GM19240 (cell line): Measurements from ENCODE around the gene TIFAB.
"Not testable (repeated sequence)": the region's sequence is repeated elsewhere in the genome, so short reads cannot be mapped to it uniquely, and the experiment has no call there.

ENCODE experiments used
- DNase-seq: peaks from one replicate; pipeline ENCODE4 v3.0.0; 2011; ENCODE audit warnings: low spot score; ENCODE audit not compliant: insufficient read length

Gene TIFAB

GRCh38 chr5:135452321-135453030, at the start of gene TIFAB:
TIFAB (minus strand) TSS chr5:135452351; CDS start chr5:135449939, 2,412 bp downstream.
- DNase-seq, result no peak

DNA sequence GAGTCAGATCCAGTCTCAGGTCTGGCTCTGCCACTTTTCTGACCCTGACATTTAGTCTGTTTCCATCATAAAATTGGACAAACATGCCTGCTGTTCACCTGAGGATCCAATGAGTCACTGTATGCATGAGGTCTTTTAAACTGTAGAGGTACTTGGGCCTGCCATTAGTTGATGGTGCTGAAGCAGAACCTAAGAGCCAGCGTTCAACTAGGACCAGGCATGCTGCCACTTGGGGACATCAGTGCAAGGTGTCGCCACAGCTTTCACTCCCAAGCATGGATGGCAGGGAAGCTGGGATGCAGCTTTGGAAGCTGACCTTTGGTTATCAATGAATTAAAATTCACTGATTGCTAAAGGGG, 46.5 kb upstream of the TIFAB start:
- no peak for DNase-seq

DNA sequence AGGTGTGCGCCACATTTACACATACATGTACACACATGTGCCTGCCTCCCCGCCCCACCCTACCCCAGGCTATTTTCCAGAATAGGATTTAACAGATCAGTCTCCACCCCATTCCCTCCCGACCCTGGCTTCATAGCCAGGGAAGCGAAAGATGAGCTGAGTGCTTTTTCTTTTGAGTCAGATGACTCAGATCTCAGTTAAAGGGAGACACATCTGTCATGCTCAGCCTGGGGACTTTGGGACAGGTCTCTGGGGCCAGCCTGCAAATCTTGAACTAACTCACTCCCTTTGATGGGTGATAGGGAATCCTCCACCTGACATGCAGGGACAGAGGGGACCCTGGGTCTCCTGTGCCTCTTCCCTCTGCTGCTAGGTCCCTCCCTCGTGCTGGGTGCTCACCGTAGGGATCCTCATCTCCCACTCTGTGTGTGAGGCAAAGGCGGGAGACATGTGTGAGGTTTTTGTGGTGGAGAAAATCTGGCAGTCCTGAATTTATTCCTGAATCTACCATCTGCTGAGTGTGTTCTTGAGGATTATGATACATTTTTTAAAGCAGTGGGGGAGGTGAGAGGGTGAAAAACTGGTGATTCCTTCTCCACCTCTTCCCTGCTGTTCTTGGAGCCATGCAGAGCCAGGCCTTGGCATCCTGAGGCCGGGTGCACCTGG, 46.0 kb upstream of the TIFAB start:
- DNase-seq, result no peak

GRCh38 chr5:135495531-135495930, 43.4 kb upstream of the TIFAB start:
- DNase-seq, result not testable (repeated sequence)

GRCh38 chr5:135494196-135494595, 42.0 kb upstream of the TIFAB start:
- DNase-seq, result no peak

DNA sequence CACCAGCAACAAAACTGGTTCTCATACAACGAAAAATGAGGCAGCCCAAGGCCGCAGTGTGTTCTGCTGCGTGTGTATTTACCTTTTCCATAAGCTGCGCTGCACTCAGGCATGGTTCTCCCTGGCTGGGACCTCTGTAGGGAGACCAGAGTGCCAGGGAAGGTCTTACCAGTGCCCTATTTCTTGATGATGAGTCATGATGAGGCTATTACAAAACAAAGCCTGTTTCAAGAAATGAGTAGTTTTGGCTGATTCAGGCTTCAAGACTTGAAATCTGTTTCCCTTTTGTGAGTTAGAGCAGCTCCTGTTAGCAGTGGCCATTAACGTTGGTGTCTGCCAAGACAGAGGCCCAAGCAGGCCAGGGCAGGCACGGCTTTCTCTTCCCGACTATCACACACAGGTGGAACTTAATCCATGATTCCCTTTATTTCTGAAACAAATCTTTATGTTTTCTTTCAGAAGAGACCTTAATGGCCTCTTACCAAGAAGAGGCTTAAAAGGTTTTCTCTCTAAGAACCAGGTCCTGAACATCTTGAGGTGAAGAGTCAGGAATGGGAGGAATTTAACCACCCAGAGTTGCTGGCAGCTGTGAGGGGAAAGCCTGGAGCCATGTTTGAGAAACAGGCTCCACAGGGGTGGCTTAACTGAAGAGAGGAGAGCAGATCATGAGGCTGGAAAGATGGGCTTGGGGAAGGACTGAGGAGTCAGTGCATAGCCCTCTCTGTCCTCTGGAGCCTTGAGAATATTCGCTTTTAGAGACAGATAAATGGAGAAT, 41.4 kb upstream of the TIFAB start:
- DNase-seq, result no peak

- DNase-seq, result no peak
These were observed 40.1 kb upstream of the TIFAB start for GRCh38 chr5:135492319-135492626.

DNA sequence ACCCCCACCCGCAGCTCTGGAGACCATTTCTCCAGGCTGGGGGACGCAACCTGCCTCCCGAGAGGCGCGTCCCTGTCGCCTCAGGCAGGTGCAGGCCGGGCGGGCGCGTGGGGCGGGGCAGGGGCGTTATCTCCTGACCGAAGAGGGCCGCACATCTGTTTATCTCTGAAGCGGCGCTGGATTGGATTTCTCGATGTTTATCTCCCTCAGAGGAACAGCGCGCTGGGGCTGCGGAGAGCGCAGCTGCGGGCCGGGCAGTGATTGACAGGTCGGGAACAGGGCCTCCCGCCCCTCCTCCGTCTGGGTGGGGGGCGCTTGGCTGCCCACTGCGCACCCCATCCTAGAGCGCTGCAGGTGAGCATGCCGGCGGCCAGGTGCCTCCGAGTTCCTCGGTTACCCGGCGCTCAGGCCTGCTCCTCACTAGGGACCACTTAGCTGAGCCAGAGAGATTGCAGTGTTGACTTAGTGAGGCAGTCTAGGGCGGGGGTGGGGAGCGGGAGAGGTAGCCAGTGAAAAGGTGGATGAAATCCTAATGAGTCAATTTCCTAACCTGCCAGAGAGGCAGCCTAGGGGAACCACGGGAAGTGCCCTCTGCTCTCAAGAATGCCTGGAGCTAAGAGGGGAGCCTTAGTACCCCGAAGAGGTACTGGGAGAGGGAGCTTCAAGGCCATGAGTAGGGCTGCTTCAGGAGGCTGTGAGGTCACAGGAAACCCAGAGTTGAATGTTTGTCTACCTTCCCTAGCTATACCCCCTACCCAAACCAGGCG, 39.6 kb upstream of the TIFAB start:
- no peak for DNase-seq

GRCh38 chr5:135491038-135491551, 38.9 kb upstream of the TIFAB start:
- DNase-seq, result no peak

DNA sequence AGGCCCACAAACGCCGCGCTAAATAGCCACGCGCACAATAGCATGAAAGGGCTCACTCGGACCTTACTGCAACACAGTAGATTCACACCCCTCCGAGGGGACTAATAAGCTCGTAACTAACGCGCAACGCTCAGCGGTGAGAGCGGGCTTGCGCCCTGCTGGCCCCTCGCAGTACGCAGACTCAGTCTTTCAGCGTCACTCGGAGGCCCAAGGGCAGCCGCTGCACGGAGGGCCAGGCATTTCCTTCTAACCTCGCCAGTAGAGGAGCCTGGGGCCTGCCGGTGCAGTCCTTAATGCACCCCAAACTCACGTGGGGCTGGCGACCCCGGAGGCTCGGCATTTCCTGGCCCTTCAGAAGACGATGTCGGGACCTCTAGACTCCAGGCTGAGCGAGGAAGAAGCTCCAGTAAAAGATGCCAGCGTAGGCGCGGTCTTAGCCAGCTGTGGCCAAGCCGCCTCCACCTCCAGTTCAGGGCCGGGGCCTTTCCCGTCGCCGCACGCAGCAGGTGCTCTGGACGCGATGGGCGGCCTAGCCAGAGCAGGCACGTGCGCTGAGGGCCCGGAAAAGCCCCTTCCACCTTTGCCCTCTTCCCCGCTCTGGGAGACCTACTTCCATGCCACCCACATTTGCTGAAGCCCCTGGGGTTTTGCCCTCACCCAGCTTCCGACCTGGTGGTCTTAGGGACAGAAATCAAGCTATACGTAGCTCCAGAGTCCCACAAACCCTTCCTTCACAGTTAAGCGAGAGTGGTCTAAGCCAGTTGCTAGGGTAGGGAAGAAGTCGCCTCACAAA, 38.3 kb upstream of the TIFAB start:
- DNase-seq, result no peak

GRCh38 chr5:135489466-135490244, 37.5 kb upstream of the TIFAB start:
- no peak for DNase-seq

DNA sequence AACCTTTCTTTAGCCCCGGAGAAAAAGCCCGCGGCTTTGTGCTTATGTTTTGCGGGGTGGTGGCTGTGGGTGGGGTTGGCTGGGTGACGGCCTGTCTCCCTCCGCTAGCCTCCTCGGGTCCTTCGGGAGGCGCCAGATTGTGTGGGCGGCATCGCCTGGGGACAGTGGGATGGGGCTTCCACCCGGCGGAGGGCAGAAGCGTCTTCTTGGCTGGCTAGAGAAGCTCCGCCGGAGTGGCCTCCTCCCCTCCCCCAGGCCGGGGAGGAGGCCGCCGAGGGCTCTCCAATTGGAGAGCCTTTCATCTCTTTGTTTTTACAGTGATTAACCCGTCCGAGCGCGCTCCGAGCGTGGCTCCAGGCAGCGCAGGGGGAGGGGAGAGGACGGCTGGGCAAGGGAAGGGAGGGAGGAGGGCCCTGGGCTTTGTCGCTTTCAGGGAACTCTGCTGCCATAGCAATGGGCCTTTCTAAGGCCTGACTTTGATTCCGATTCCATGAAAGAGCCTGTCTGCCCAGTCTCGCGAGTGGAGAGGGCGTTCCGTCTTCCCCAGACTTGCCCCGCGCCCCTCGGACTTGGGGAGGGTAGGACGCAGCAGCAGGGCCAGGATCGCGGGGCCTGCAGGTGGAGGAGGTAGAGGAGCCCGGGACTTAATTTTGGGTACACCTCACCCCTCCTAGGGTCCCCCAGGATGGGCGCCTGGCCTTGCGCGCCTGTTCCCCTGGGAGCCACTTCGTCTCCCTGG, 36.7 kb upstream of the TIFAB start:
- no peak for DNase-seq

GRCh38 chr5:135487839-135488514, 35.8 kb upstream of the TIFAB start:
- DNase-seq, result no peak

- DNase-seq, result no peak
These were observed 34.9 kb upstream of the TIFAB start for GRCh38 chr5:135487037-135487395.

GRCh38 chr5:135486131-135487036, 34.2 kb upstream of the TIFAB start:
- no peak for DNase-seq

DNA sequence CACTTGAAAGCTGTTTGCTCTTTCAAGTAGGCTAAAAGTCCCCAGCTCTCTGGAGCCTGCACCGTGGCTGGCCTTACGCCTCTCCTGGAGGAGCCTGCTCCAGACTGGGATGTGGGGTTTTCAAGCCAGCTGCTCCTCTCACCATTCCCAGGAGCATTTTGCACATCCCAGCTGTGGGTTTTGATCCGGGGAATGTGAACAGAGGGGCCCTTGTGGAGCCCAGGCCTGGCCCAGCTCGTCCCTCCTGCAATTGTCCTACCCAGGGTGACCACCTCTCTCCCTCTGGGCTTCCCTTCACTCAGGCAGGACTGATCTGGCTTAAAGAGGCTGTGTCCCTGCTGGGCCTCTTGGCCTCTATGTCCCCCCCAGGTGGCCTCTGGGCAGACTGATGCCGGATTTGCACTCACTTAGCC, 32.5 kb upstream of the TIFAB start:
- DNase-seq, result no peak

DNA sequence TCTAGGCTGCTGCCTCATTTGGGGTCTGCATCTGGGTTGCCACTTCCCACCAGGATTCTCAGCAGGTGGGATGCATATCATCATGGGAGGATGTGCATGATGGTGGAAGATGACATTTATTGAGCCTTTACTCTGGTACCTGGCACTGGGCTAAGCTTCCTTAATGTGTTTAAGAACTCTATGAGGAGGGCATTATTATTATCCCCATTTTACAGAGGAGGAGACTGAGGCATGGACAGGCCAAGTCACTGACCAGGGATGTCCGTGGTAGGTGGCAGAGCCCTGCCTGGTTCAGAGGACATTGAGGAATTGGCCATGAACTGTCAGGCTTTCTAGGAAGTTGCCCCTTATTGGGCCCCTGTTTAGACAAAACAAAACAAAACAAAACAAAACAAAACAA, 31.1 kb upstream of the TIFAB start:
- no peak for DNase-seq
